Uterus (tissue), 2 donors: ENCODE data around the gene KLK7.

Experiments used
- POLR2A ChIP-seq, 2 donors: fragments of 450-650 bp; IDR thresholded peaks; one replicate each; pipeline ENCODE4 v1.6.1; 2016; ENCODE audit warnings: antibody characterized with exemption in 2 of 2, mild to moderate bottlenecking in 1 of 2, moderate library complexity in 1 of 2
- TF ChIP-seq, protein P1 (sequence below), 4 experiments: fragments of 200-600 bp in 2 of 4; fragments of 450-650 bp in 2 of 4; sonication (generic) in 2 of 4; IDR thresholded peaks; one replicate each; pipeline ENCODE4 v1.5.1; 2016 to 2019; ENCODE audit warnings: antibody characterized with exemption in 4 of 4, mild to moderate bottlenecking in 2 of 4, moderate library complexity in 1 of 4

DNA sequence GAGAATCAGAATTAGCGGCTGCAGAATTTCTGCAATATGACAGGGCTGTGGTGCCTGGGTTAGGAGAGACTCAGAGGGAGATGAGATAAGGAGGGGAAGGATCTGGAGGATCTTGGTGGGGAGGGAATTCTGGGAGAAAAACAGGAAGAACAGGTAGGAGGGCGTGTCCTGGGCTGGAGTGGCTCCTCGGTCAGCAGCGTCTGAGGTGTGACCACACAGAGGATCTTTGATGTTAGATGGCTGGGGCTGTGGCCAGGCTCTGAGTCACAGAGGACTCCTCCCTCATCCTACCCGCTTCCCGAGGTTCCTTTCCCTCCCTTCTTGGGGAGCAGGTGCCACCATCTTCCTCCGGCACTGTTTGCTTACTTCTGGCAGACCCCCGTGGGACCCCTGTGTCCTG, 8.0 kb downstream of the KLK7 start:
- TF ChIP-seq, protein P1, sequence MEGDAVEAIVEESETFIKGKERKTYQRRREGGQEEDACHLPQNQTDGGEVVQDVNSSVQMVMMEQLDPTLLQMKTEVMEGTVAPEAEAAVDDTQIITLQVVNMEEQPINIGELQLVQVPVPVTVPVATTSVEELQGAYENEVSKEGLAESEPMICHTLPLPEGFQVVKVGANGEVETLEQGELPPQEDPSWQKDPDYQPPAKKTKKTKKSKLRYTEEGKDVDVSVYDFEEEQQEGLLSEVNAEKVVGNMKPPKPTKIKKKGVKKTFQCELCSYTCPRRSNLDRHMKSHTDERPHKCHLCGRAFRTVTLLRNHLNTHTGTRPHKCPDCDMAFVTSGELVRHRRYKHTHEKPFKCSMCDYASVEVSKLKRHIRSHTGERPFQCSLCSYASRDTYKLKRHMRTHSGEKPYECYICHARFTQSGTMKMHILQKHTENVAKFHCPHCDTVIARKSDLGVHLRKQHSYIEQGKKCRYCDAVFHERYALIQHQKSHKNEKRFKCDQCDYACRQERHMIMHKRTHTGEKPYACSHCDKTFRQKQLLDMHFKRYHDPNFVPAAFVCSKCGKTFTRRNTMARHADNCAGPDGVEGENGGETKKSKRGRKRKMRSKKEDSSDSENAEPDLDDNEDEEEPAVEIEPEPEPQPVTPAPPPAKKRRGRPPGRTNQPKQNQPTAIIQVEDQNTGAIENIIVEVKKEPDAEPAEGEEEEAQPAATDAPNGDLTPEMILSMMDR (IDR thresholded peaks at IDR 0.05): no peak
- no peak for TF ChIP-seq POLR2A (IDR thresholded peaks at IDR 0.05)
